H9 (cell line): ENCODE results near the gene CD8A. TPM values are rescaled to one million over a fixed set of nuclear protein-coding genes. Genes with fewer than 3 reads are reported as not detected.

Experiments
- DNase-seq: peaks from one replicate; pipeline ENCODE4 v3.0.0-alpha.2; 2017
- H2AFZ ChIP-seq: one replicate; pipeline ENCODE4 v1.6.1; 2013; ENCODE audit warnings: mild to moderate bottlenecking, low read length, control low read depth, moderate library complexity
- H2AK5ac ChIP-seq: 2 replicates; pipeline ENCODE4 v1.6.1; 2013; ENCODE audit warnings: low read length, control low read depth, mixed read lengths; ENCODE audit not compliant: insufficient read length
- H2BK120ac ChIP-seq: one replicate; pipeline ENCODE4 v1.6.1; 2013; ENCODE audit warnings: low read depth, mild to moderate bottlenecking, low read length, control low read depth, inconsistent platforms; ENCODE audit not compliant: poor library complexity, severe bottlenecking
- H2BK12ac ChIP-seq: 2 replicates; pipeline ENCODE4 v1.6.1; 2013; ENCODE audit warnings: low read length, control low read depth, mixed read lengths, low read depth; ENCODE audit not compliant: insufficient read length
- H2BK15ac ChIP-seq: 2 replicates; pipeline ENCODE4 v1.6.1; 2013; ENCODE audit warnings: low read depth, low read length, control low read depth
- H2BK20ac ChIP-seq: one replicate; pipeline ENCODE4 v1.6.1; 2013; ENCODE audit warnings: low read depth, mild to moderate bottlenecking, low read length, control low read depth, inconsistent platforms; ENCODE audit not compliant: poor library complexity, severe bottlenecking
- H2BK5ac ChIP-seq: 2 replicates; pipeline ENCODE4 v1.6.1; 2013; ENCODE audit warnings: low read length, control low read depth, mixed read lengths; ENCODE audit not compliant: insufficient read length
- H3K14ac ChIP-seq: 2 replicates; pipeline ENCODE4 v1.6.1; 2013; ENCODE audit warnings: low read length, control low read depth; ENCODE audit not compliant: insufficient read depth
- H3K18ac ChIP-seq: 2 replicates; pipeline ENCODE4 v1.6.1; 2013; ENCODE audit warnings: low read depth, mild to moderate bottlenecking, mixed read lengths, low read length, control low read depth; ENCODE audit not compliant: insufficient read length
- H3K23ac ChIP-seq: 2 replicates; pipeline ENCODE4 v1.6.1; 2013; ENCODE audit warnings: low read length, control low read depth, mixed read lengths, low read depth; ENCODE audit not compliant: insufficient read length
- H3K23me2 ChIP-seq: 2 replicates; pipeline ENCODE4 v1.6.1; 2013; ENCODE audit warnings: low read depth, mild to moderate bottlenecking, mixed read lengths, low read length, control low read depth; ENCODE audit not compliant: insufficient read length, poor library complexity, severe bottlenecking
- H3K27ac ChIP-seq: 2 replicates; pipeline ENCODE4 v1.5.1; 2013; ENCODE audit warnings: low read length, control low read depth, mixed read lengths, low read depth; ENCODE audit not compliant: insufficient read length
- H3K27me3 ChIP-seq: 2 replicates; pipeline ENCODE4 v1.6.1; 2013; ENCODE audit warnings: low read length, control low read depth, inconsistent platforms; ENCODE audit not compliant: insufficient read depth
- H3K4ac ChIP-seq: 2 replicates; pipeline ENCODE4 v1.6.1; 2013; ENCODE audit warnings: low read depth, mild to moderate bottlenecking, control low read depth, inconsistent platforms, low read length, moderate library complexity
- H3K4me1 ChIP-seq: 2 replicates; pipeline ENCODE4 v1.6.1; 2013; ENCODE audit warnings: low read length, control low read depth, inconsistent platforms; ENCODE audit not compliant: insufficient read depth
- H3K4me2 ChIP-seq: 2 replicates; pipeline ENCODE4 v1.6.1; 2013; ENCODE audit warnings: low read length, control low read depth, mixed read lengths; ENCODE audit not compliant: insufficient read length, insufficient read depth
- H3K56ac ChIP-seq: 2 replicates; pipeline ENCODE4 v1.6.1; 2013; ENCODE audit warnings: low read depth, mild to moderate bottlenecking, mixed read lengths, low read length, control low read depth; ENCODE audit not compliant: insufficient read length
- H3K79me1 ChIP-seq: 2 replicates; pipeline ENCODE4 v1.6.1; 2013; ENCODE audit warnings: low read depth, mild to moderate bottlenecking, moderate library complexity, low read length, control low read depth, inconsistent platforms; ENCODE audit not compliant: insufficient read depth, poor library complexity, severe bottlenecking
- H3K79me2 ChIP-seq: 2 replicates; pipeline ENCODE4 v1.6.1; 2013; ENCODE audit warnings: low read length, control low read depth, inconsistent platforms; ENCODE audit not compliant: insufficient read depth
- H3K9ac ChIP-seq: 2 replicates; pipeline ENCODE4 v1.6.1; 2013; ENCODE audit warnings: low read length, control low read depth, mixed read lengths; ENCODE audit not compliant: insufficient read length; ENCODE audit errors: extremely low read depth
- H3K9me3 ChIP-seq: one replicate; pipeline ENCODE4 v1.6.1; 2013; ENCODE audit warnings: low read depth, low read length, inconsistent platforms; ENCODE audit not compliant: control insufficient read depth
- H3T11ph ChIP-seq: one replicate; pipeline ENCODE4 v1.6.1; 2013; ENCODE audit warnings: mild to moderate bottlenecking, low read length, control low read depth, inconsistent platforms
- H4K20me1 ChIP-seq: one replicate; pipeline ENCODE4 v1.6.1; 2013; ENCODE audit not compliant: control insufficient read depth, insufficient read length, insufficient read depth
- H4K5ac ChIP-seq: 2 replicates; pipeline ENCODE4 v1.6.1; 2013; ENCODE audit warnings: low read depth, mild to moderate bottlenecking, mixed read lengths, low read length, control low read depth; ENCODE audit not compliant: insufficient read length
- H4K8ac ChIP-seq: replicated peaks from 2 replicates; pipeline ENCODE4 v1.6.1; 2013; ENCODE audit warnings: low read length, control low read depth, mixed read lengths, low read depth; ENCODE audit not compliant: insufficient read length
- H4K91ac ChIP-seq: 2 replicates; pipeline ENCODE4 v1.6.1; 2013; ENCODE audit warnings: low read depth, mild to moderate bottlenecking, moderate library complexity, mixed read lengths, low read length, control low read depth; ENCODE audit not compliant: insufficient read length
- H3K27ac Mint-ChIP-seq, 3 experiments: 2 replicates in 2 of 3; 3 replicates in 1 of 3; pipeline ENCODE4 v1.8.0; 2020 to 2021; ENCODE audit warnings: mixed read lengths in 3 of 3, mild to moderate bottlenecking in 1 of 3, moderate library complexity in 1 of 3
- H3K27me3 Mint-ChIP-seq: 2 replicates; pipeline ENCODE4 v1.8.0; 2021; ENCODE audit warnings: low read depth, mild to moderate bottlenecking, moderate library complexity, mixed read lengths
- H3K36me3 Mint-ChIP-seq, 3 experiments: 2 replicates in 2 of 3; 3 replicates in 1 of 3; pipeline ENCODE4 v1.8.0; 2020 to 2021; ENCODE audit warnings: low read depth in 3 of 3, mixed read lengths in 3 of 3; ENCODE audit not compliant: insufficient read depth in 1 of 3
- H3K4me1 Mint-ChIP-seq, 2 experiments: 2 replicates each; pipeline ENCODE4 v1.8.0; 2020; ENCODE audit warnings: mixed read lengths in 2 of 2
- H3K4me3 Mint-ChIP-seq, 2 experiments: 2 replicates in 1 of 2; 3 replicates in 1 of 2; pipeline ENCODE4 v1.8.0; 2020 to 2021; ENCODE audit warnings: mild to moderate bottlenecking in 2 of 2, mixed read lengths in 2 of 2, moderate library complexity in 1 of 2
- H3K9me3 Mint-ChIP-seq, 2 experiments: 2 replicates in 1 of 2; 3 replicates in 1 of 2; pipeline ENCODE4 v1.8.0; 2020; ENCODE audit warnings: mild to moderate bottlenecking in 2 of 2, mixed read lengths in 2 of 2, moderate library complexity in 1 of 2
- WGBS: extraction: QIAGEN DNeasy Blood & Tissue Kit; methylation state at CpG from one replicate; pipeline ENCODE4 v1.1.7; 2013; ENCODE audit warnings: missing lambda C conversion rate, low lambda C conversion rate, mixed read lengths; ENCODE audit not compliant: insufficient read length; ENCODE audit errors: extremely low coverage; 5-methylcytosine and 5-hydroxymethylcytosine counted together
- total RNA-seq: library from RNA; stranded (reverse); gene quantifications from 2 replicates; pipeline ENCODE4 v1.2.1, GENCODE V29; 2021
- TF ChIP-seq, protein P1 (sequence below): fragments of 200-600 bp; sonication (generic); conservative IDR thresholded peaks from 3 replicates; pipeline ENCODE4 v1.8.0; 2021; ENCODE audit warnings: antibody characterized with exemption, mild to moderate bottlenecking

Gene CD8A
- total RNA-seq, 1 experiment from 2014 or later = not detected

DNA sequence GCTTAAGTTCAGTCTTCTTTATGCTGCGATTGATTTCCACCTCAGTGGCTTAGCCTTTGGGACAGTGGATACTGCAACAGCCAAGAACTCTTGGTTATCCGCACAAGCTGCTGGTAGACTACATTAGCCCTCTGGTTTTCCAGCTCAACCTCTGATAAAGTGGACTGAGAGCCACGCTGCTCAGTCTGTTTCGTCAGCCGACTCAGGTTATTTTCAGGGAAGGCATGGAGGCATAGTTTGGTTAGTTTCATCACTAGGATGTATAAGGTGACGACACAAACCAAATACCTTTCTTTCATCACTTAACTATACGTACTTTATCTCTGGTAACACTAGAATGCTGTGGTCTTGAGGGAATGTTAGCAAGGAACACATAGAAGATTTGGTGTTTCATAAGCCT, 14.2 kb downstream of the CD8A start:
- Histone ChIP-seq H3K9ac (no peak overlapping the region), H2BK12ac (no peak overlapping the region), H3K27ac (no peak overlapping the region), H3K18ac (no peak overlapping the region), H2BK5ac (no peak overlapping the region), H4K8ac (no peak overlapping the region), H2AK5ac (no peak overlapping the region), H3K9me3 (no peaks in the 10 kb centered on the region), H3T11ph (no peak overlapping the region), H2AFZ (no peak overlapping the region), H3K79me2 (no peaks in the 10 kb centered on the region), H3K56ac (no peak overlapping the region), H2BK120ac (no peak overlapping the region), H3K79me1 (no peaks in the 10 kb centered on the region), H4K20me1 (no peaks in the 10 kb centered on the region), H3K23ac (no peak overlapping the region), H3K27me3 (no peaks in the 10 kb centered on the region), H4K91ac (no peak overlapping the region), H3K14ac (no peak overlapping the region), H4K5ac (no peak overlapping the region), H3K4ac (no peak overlapping the region), H3K4me2 (no peak overlapping the region), H3K4me1 (no peaks in the 10 kb centered on the region), H2BK15ac (no peak overlapping the region), H3K23me2 (no peaks in the 10 kb centered on the region), H2BK20ac (no peak overlapping the region)
- TF ChIP-seq, protein P1, sequence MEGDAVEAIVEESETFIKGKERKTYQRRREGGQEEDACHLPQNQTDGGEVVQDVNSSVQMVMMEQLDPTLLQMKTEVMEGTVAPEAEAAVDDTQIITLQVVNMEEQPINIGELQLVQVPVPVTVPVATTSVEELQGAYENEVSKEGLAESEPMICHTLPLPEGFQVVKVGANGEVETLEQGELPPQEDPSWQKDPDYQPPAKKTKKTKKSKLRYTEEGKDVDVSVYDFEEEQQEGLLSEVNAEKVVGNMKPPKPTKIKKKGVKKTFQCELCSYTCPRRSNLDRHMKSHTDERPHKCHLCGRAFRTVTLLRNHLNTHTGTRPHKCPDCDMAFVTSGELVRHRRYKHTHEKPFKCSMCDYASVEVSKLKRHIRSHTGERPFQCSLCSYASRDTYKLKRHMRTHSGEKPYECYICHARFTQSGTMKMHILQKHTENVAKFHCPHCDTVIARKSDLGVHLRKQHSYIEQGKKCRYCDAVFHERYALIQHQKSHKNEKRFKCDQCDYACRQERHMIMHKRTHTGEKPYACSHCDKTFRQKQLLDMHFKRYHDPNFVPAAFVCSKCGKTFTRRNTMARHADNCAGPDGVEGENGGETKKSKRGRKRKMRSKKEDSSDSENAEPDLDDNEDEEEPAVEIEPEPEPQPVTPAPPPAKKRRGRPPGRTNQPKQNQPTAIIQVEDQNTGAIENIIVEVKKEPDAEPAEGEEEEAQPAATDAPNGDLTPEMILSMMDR = no peak
- Mint-ChIP-seq H3K27ac (no peak overlapping the region; a peak in 1 of 7 replicates), H3K9me3 (no peaks in the 10 kb centered on the region), H3K4me1 (peaks cover 5 to 21% of the 10 kb centered on the region in 2 experiments; a peak in 3 of 4 replicates), H3K4me3 (no peak overlapping the region), H3K36me3 (peaks cover 5 to 36% (median 29%) of the 10 kb centered on the region in 3 experiments; a peak in 6 of 7 replicates), H3K27me3 (peaks cover 1% of the 10 kb centered on the region; the same call in 1 of the 2 replicates)
- DNase-seq = no peak
- no CpG with 5 or more reads among the region's 7 CpGs for WGBS
